HepG2 (cell line): ENCODE measurements around the gene MT1G. TPM values are rescaled to one million over a fixed set of nuclear protein-coding genes. Genes with fewer than 3 reads are reported as not detected.

Experiments
- ATAC-seq: fragments of 200-7000 bp; cut with Tn5 transposase; 3 replicates; pipeline ENCODE4 v1.9.1; 2020; ENCODE audit warnings: mild to moderate bottlenecking, moderate library complexity
- BruUV-seq: library from RNA; stranded (reverse); fragments of 400-500 nt; replicated peaks from 2 replicates; lab custom pipeline; 2021; lab: Mats Ljungman, UMichigan
- CTCF ChIA-PET: fragments of 300-600 bp; formaldehyde crosslinking; extraction: SDS; loops from one replicate; lab custom pipeline; 2021; ENCODE audit warnings: low total read pairs, inconsistent platforms, low intra/inter-chr PET ratio; lab: Yijun Ruan, JAX
- POLR2A ChIA-PET: fragments of 350-600 bp; sonication (Branson Sonifier 250); formaldehyde crosslinking; loops from one replicate; lab custom pipeline; 2020; ENCODE audit warnings: antibody characterized with exemption, inconsistent platforms; lab: Yijun Ruan, JAX
- DNase-seq: peaks from one replicate; pipeline ENCODE4 v3.0.0-alpha.2; 2015; ENCODE audit warnings: low spot score
- FAIRE-seq: peaks from 3 replicates; lab custom pipeline; 2011; peaks lifted over from hg19 to GRCh38; lab: Jason Lieb, UNC
- H2AFZ ChIP-seq: one replicate; pipeline ENCODE4 v1.6.1; 2011; ENCODE audit warnings: low read length, inconsistent platforms
- H3K27ac ChIP-seq: fragments of 300-600 bp; 3 replicates; pipeline ENCODE4 v1.8.0; 2011; ENCODE audit warnings: mixed run types, mild to moderate bottlenecking, mixed read lengths, low read length, inconsistent platforms; ENCODE audit not compliant: insufficient read depth; ENCODE audit errors: extremely low read length
- H3K27me3 ChIP-seq, 2 experiments: fragments of 200-600 bp in 1 of 2; 2 replicates in 1 of 2; 3 replicates in 1 of 2; pipeline versions ENCODE4 v1.6.0 to v1.8.0; 2011; ENCODE audit warnings: low read length in 2 of 2, mild to moderate bottlenecking in 2 of 2, moderate library complexity in 2 of 2, inconsistent platforms in 1 of 2; ENCODE audit not compliant: insufficient read depth in 2 of 2, control insufficient read depth in 1 of 2
- H3K36me3 ChIP-seq, 2 experiments: fragments of 200-600 bp in 1 of 2; replicated peaks in 1 of 2; 2 replicates in 1 of 2; 3 replicates in 1 of 2; pipeline versions ENCODE4 v1.5.1 to v1.8.0; 2011; ENCODE audit warnings: low read length in 2 of 2, inconsistent platforms in 1 of 2; ENCODE audit not compliant: insufficient read depth in 2 of 2, control insufficient read depth in 1 of 2
- H3K4me1 ChIP-seq: 2 replicates; pipeline ENCODE4 v1.5.1; 2012; ENCODE audit warnings: low read length, inconsistent platforms; ENCODE audit not compliant: insufficient read depth
- H3K4me2 ChIP-seq: 2 replicates; pipeline ENCODE4 v1.6.0; 2011; ENCODE audit warnings: low read depth, low read length, inconsistent platforms
- H3K4me3 ChIP-seq, 3 experiments: fragments of 200-600 bp in 1 of 3; sonication (generic), shearing (Covaris generic) in 1 of 3; replicated peaks in 1 of 3; 2 replicates each; pipeline ENCODE4 v1.5.1; 2011 to 2016; ENCODE audit warnings: low read length in 3 of 3, inconsistent platforms in 2 of 3, low read depth in 2 of 3, mild to moderate bottlenecking in 2 of 3, control low read depth in 1 of 3, mixed read lengths in 1 of 3; ENCODE audit not compliant: insufficient read depth in 1 of 3
- H3K79me2 ChIP-seq: one replicate; pipeline ENCODE4 v1.6.1; 2011; ENCODE audit warnings: low read length, inconsistent platforms; ENCODE audit not compliant: insufficient read depth
- H3K9ac ChIP-seq: 2 replicates; pipeline ENCODE4 v1.6.0; 2011; ENCODE audit warnings: mild to moderate bottlenecking, low read depth, low read length, inconsistent platforms; ENCODE audit not compliant: insufficient read depth
- H3K9me3 ChIP-seq: 2 replicates; pipeline ENCODE4 v1.5.1; 2012; ENCODE audit warnings: mild to moderate bottlenecking, low read length
- H4K20me1 ChIP-seq: 2 replicates; pipeline ENCODE4 v1.6.0; 2011; ENCODE audit warnings: inconsistent platforms, mild to moderate bottlenecking, low read length, moderate library complexity; ENCODE audit not compliant: insufficient read depth
- CAMTA2 ChIP-seq: sonication (generic); formaldehyde crosslinking; IDR thresholded peaks from 2 replicates; pipeline ENCODE4 v1.4.0; 2020; ENCODE audit warnings: mild to moderate bottlenecking, missing genetic modification reagents, borderline replicate concordance
- CENPBD1 ChIP-seq: sonication (generic); formaldehyde crosslinking; IDR thresholded peaks from 2 replicates; pipeline ENCODE4 v1.8.0; 2022; ENCODE audit warnings: missing genetic modification reagents, low read depth, mild to moderate bottlenecking, borderline replicate concordance
- FIP1L1 ChIP-seq: fragments of 200-400 bp; formaldehyde crosslinking; IDR thresholded peaks from 2 replicates; pipeline ENCODE4 v1.6.1; 2018; ENCODE audit warnings: low read depth, mild to moderate bottlenecking, low read length, moderate library complexity, borderline replicate concordance; ENCODE audit not compliant: insufficient read depth
- HDAC6 ChIP-seq: fragments of 200-600 bp; sonication (generic); IDR thresholded peaks from 2 replicates; pipeline ENCODE4 v1.7.0; 2017; ENCODE audit warnings: mild to moderate bottlenecking, antibody characterized with exemption, low read length, low read depth
- NKX3-1 ChIP-seq: sonication (generic); formaldehyde crosslinking; IDR thresholded peaks from 2 replicates; pipeline ENCODE4 v1.5.0; 2020; ENCODE audit warnings: missing genetic modification reagents
- NR2F1 ChIP-seq, 2 experiments: fragments of 450-650 bp in 1 of 2; formaldehyde crosslinking in 1 of 2; IDR thresholded peaks; 2 replicates each; pipeline versions ENCODE4 v1.5.0 to v1.6.1; 2016 to 2020; ENCODE audit warnings: mild to moderate bottlenecking in 1 of 2, missing compliant biosample characterization in 1 of 2, missing genetic modification reagents in 1 of 2, moderate library complexity in 1 of 2
- SKI ChIP-seq: fragments of 450-650 bp; IDR thresholded peaks from one replicate; pipeline ENCODE4 v1.6.1; 2018; ENCODE audit warnings: mild to moderate bottlenecking; ENCODE audit not compliant: partially characterized antibody
- SRSF4 ChIP-seq: fragments of 200-400 bp; formaldehyde crosslinking; IDR thresholded peaks from one replicate; pipeline ENCODE4 v1.6.1; 2018; ENCODE audit warnings: mild to moderate bottlenecking, low read depth, low read length, moderate library complexity; ENCODE audit not compliant: poor library complexity, severe bottlenecking
- TBX3 ChIP-seq: fragments of 450-650 bp; IDR thresholded peaks from 2 replicates; pipeline ENCODE4 v1.6.1; 2017; ENCODE audit warnings: antibody characterized with exemption, mild to moderate bottlenecking, inconsistent platforms, borderline replicate concordance
- ZIK1 ChIP-seq: sonication (generic); formaldehyde crosslinking; IDR thresholded peaks from 2 replicates; pipeline ENCODE4 v1.5.0; 2020; ENCODE audit warnings: mild to moderate bottlenecking, low read depth, missing genetic modification reagents, borderline replicate concordance
- ZMAT3 ChIP-seq: sonication (generic); formaldehyde crosslinking; conservative IDR thresholded peaks from 2 replicates; pipeline ENCODE4 v1.7.0; 2021; ENCODE audit warnings: missing genetic modification reagents
- ZNF644 ChIP-seq: IDR thresholded peaks from 2 replicates; pipeline ENCODE4 v1.6.1; 2016; ENCODE audit warnings: low read depth
- ZNF776 ChIP-seq: sonication (generic); formaldehyde crosslinking; IDR thresholded peaks from 2 replicates; pipeline ENCODE4 v1.4.0; 2020; ENCODE audit warnings: mild to moderate bottlenecking, missing genetic modification reagents
- WGBS: methylation state at CpG from one replicate; pipeline ENCODE4 v1.1.6; 2017; ENCODE audit warnings: low lambda C conversion rate; 5-methylcytosine and 5-hydroxymethylcytosine counted together
- in situ Hi-C: cut with HindIII; loops from 2 replicates; pipeline ENCODE4 v1.10.0; 2017; ENCODE audit warnings: low pct_unique_long_range_greater_than_20kb; ENCODE audit not compliant: extremely low pct_ligation_motif_present
- intact Hi-C: fragments of 100-400 bp; cut with micrococcal nuclease; formaldehyde crosslinking; loops from one replicate; pipeline ENCODE4 v1.10.0; 2022; ENCODE audit not compliant: unreplicated experiment
- polyA plus RNA-seq, 8 experiments: library from polyadenylated mRNA; depleted of rRNA in 3 of 8; stranded (reverse) in 7 of 8; unstranded in 1 of 8; fragments of >200 nt; fragmentation: Illumina TruSeq in 4 of 8; extraction: Trizol in 4 of 8; gene quantifications; 2 replicates each; pipeline versions ENCODE4 v1.2.1 to v1.2.3, GENCODE V29; 2011 to 2016; ENCODE audit warnings: low read depth in 4 of 8, missing spikeins in 1 of 8, mixed read lengths in 1 of 8; ENCODE audit not compliant: insufficient read depth in 1 of 8
- total RNA-seq, 5 experiments: library from RNA; depleted of rRNA; stranded (reverse); fragments of >200 nt; fragmentation: Illumina TruSeq; extraction: Trizol; gene quantifications; 2 replicates each; pipeline ENCODE4 v1.2.3, GENCODE V29; 2016; ENCODE audit warnings: low read depth in 1 of 5
- TF ChIP-seq, protein P1 (sequence below): sonication (generic); formaldehyde crosslinking; IDR thresholded peaks from 2 replicates; pipeline ENCODE4 v1.4.0; 2020; ENCODE audit warnings: missing genetic modification reagents

MT1G gene
- total and polyA plus RNA-seq, 2 of the 13 experiments (the other 11 are each of a cell fraction or from before 2014, with no cell fraction given): 3.6 to 377 TPM

- Histone ChIP-seq H3K9ac (peak within 1 kb of the TSS; percentile 30), H3K27ac (no peak within 1 kb of the TSS), H3K4me2 (peak within 1 kb of the TSS; percentile 98), H3K27me3 (peaks cover under 1 to 4% of the 10 kb centered on the region in 2 experiments; a peak in 2 of 5 replicates), H4K20me1 (no peaks in the 10 kb centered on the region), H2AFZ (peak within 1 kb of the TSS; percentile 20), H3K9me3 (no peaks in the 10 kb centered on the region), H3K4me1 (peaks cover 20% of the 10 kb centered on the region), H3K79me2 (no peaks in the 10 kb centered on the region), H3K36me3 (no peaks in the 10 kb centered on the region), H3K4me3 (peak within 1 kb of the TSS; percentile 77 to 82 (median 78))
- BruUV-seq: no TSS peak
- intact Hi-C loops: loop anchor here (5.0 to 10.0 kb wide), 2 partner anchors 45 to 53 kb away; partner anchors contain the start of gene MT2A
- ATAC-seq: peak; percentile 92
- POLR2A ChIA-PET: interaction anchor here (0.6 to 1.2 kb wide), 8 partner anchors 10 to 51 kb away, joined by 3 to 5 read pairs (median 4); partner anchors contain the start of genes MT1E, MT1G, MT1X and MT2A
- 0% methylated on average over 36 of the region's 46 CpGs for WGBS
- peak; percentile 85 for DNase-seq
- in situ Hi-C loops: no loop called here
- CTCF ChIA-PET: no interaction called here
- no peak for FAIRE-seq
- TF ChIP-seq ZNF776 (CRISPR knock-in tag): peak; percentile 69; the same call in 1 of the 2 replicates
- no peak for TF ChIP-seq NKX3-1 (CRISPR knock-in tag)
- TF ChIP-seq ZMAT3: peak; percentile 70; the same call in 1 of the 2 replicates
- TF ChIP-seq ZNF644 (CRISPR knock-in tag): peak; percentile 15; the same call in 1 of the 2 replicates
- no peak for TF ChIP-seq SRSF4
- TF ChIP-seq FIP1L1: no peak
- TF ChIP-seq CAMTA2 (CRISPR knock-in tag): 0 out of 2 replicates have a peak, but pooled peaks have one; percentile 70
- TF ChIP-seq TBX3: no peak
- no peak for TF ChIP-seq HDAC6
- no peak for TF ChIP-seq ZIK1 (CRISPR knock-in tag)
- TF ChIP-seq, protein P1, sequence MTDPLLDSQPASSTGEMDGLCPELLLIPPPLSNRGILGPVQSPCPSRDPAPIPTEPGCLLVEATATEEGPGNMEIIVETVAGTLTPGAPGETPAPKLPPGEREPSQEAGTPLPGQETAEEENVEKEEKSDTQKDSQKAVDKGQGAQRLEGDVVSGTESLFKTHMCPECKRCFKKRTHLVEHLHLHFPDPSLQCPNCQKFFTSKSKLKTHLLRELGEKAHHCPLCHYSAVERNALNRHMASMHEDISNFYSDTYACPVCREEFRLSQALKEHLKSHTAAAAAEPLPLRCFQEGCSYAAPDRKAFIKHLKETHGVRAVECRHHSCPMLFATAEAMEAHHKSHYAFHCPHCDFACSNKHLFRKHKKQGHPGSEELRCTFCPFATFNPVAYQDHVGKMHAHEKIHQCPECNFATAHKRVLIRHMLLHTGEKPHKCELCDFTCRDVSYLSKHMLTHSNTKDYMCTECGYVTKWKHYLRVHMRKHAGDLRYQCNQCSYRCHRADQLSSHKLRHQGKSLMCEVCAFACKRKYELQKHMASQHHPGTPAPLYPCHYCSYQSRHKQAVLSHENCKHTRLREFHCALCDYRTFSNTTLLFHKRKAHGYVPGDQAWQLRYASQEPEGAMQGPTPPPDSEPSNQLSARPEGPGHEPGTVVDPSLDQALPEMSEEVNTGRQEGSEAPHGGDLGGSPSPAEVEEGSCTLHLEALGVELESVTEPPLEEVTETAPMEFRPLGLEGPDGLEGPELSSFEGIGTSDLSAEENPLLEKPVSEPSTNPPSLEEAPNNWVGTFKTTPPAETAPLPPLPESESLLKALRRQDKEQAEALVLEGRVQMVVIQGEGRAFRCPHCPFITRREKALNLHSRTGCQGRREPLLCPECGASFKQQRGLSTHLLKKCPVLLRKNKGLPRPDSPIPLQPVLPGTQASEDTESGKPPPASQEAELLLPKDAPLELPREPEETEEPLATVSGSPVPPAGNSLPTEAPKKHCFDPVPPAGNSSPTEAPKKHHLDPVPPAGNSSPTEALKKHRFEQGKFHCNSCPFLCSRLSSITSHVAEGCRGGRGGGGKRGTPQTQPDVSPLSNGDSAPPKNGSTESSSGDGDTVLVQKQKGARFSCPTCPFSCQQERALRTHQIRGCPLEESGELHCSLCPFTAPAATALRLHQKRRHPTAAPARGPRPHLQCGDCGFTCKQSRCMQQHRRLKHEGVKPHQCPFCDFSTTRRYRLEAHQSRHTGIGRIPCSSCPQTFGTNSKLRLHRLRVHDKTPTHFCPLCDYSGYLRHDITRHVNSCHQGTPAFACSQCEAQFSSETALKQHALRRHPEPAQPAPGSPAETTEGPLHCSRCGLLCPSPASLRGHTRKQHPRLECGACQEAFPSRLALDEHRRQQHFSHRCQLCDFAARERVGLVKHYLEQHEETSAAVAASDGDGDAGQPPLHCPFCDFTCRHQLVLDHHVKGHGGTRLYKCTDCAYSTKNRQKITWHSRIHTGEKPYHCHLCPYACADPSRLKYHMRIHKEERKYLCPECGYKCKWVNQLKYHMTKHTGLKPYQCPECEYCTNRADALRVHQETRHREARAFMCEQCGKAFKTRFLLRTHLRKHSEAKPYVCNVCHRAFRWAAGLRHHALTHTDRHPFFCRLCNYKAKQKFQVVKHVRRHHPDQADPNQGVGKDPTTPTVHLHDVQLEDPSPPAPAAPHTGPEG: no peak
- no peak for TF ChIP-seq SKI
- no peak for TF ChIP-seq NR2F1 (CRISPR knock-in tag; IDR thresholded peaks at IDR 0.05)
- TF ChIP-seq CENPBD1 (CRISPR knock-in tag): no peak
These were observed 10.1 kb downstream of the MT1G start, which contains the start of gene MT1F for GRCh38 chr16:56657555-56658326. TSS of gene MT1F (plus strand) at chr16:56657959. CDS start at chr16:56658059, 100 bp downstream.
